CD4-positive, alpha-beta memory T cell (primary cell): ENCODE data around the gene SULT4A1. TPM values are rescaled to one million over a fixed set of nuclear protein-coding genes. Genes with fewer than 3 reads are reported as not detected.

ENCODE experiments used
- CTCF ChIA-PET: fragments of 350-600 bp; sonication (Branson Sonifier 250); formaldehyde crosslinking; loops from one replicate; lab custom pipeline; 2021; ENCODE audit warnings: inconsistent platforms; ENCODE audit not compliant: partially characterized antibody; lab: Charles Lee
- POLR2A ChIA-PET: fragments of 350-600 bp; sonication (Branson Sonifier 250); formaldehyde crosslinking; loops from one replicate; lab custom pipeline; 2021; ENCODE audit not compliant: partially characterized antibody; lab: Charles Lee
- DNase-seq, 5 donors: peaks; one replicate each; pipeline versions ENCODE4 v3.0.0 to v3.0.0-alpha.2; 2020 to 2022; ENCODE audit warnings: mixed read lengths in 1 of 5
- H3K27ac ChIP-seq: one replicate; pipeline ENCODE4 v1.7.0; 2013; ENCODE audit warnings: low read depth, low read length
- H3K27me3 ChIP-seq: 2 replicates; pipeline ENCODE4 v1.7.0; 2013; ENCODE audit warnings: mild to moderate bottlenecking, low read length, moderate library complexity; ENCODE audit not compliant: insufficient read depth
- H3K36me3 ChIP-seq: 2 replicates; pipeline ENCODE4 v1.7.0; 2013; ENCODE audit warnings: mild to moderate bottlenecking, low read length, moderate library complexity; ENCODE audit not compliant: insufficient read depth
- H3K4me1 ChIP-seq: 2 replicates; pipeline ENCODE4 v1.7.0; 2013; ENCODE audit warnings: mild to moderate bottlenecking, low read length, moderate library complexity; ENCODE audit not compliant: insufficient read depth
- H3K4me3 ChIP-seq, 2 donors: one replicate each; pipeline ENCODE4 v1.7.0; 2013; ENCODE audit warnings: low read length in 2 of 2, mild to moderate bottlenecking in 1 of 2
- H3K9me3 ChIP-seq, 2 donors: one replicate each; pipeline ENCODE4 v1.7.0; 2013; ENCODE audit warnings: low read length in 2 of 2, control low read depth in 1 of 2; ENCODE audit not compliant: control insufficient read depth in 1 of 2
- H3K27ac Mint-ChIP-seq, 7 donors: one replicate each; pipeline ENCODE4 v1.8.0; 2020 to 2021; ENCODE audit warnings: mixed read lengths in 7 of 7, mild to moderate bottlenecking in 6 of 7, inconsistent platforms in 3 of 7, moderate library complexity in 3 of 7
- H3K27me3 Mint-ChIP-seq, 2 donors: one replicate each; pipeline ENCODE4 v1.8.0; 2020 to 2021; ENCODE audit warnings: mixed read lengths in 2 of 2
- H3K36me3 Mint-ChIP-seq, 2 donors: one replicate each; pipeline ENCODE4 v1.8.0; 2020 to 2021; ENCODE audit warnings: mixed read lengths in 2 of 2, inconsistent platforms in 1 of 2, mild to moderate bottlenecking in 1 of 2
- H3K4me1 Mint-ChIP-seq, 4 donors: one replicate each; pipeline ENCODE4 v1.8.0; 2020 to 2021; ENCODE audit warnings: mixed read lengths in 4 of 4, mild to moderate bottlenecking in 1 of 4
- H3K4me3 Mint-ChIP-seq, 8 donors: one replicate each; pipeline ENCODE4 v1.8.0; 2020 to 2021; ENCODE audit warnings: mixed read lengths in 8 of 8, mild to moderate bottlenecking in 7 of 8, moderate library complexity in 6 of 8, inconsistent platforms in 3 of 8
- H3K9me3 Mint-ChIP-seq, 8 donors: one replicate each; pipeline ENCODE4 v1.8.0; 2020 to 2021; ENCODE audit warnings: mixed read lengths in 8 of 8, mild to moderate bottlenecking in 5 of 8, inconsistent platforms in 3 of 8, moderate library complexity in 1 of 8
- intact Hi-C: fragments of 100-400 bp; cut with micrococcal nuclease; formaldehyde crosslinking; loops from one replicate; pipeline ENCODE4 v1.15.1; 2023
- polyA plus RNA-seq, 2 donors: library from polyadenylated mRNA; unstranded; fragments of 300-500 nt; fragmentation: Illumina TruSeq; gene quantifications; one replicate each; pipeline ENCODE4 v1.2.3, GENCODE V29; 2021
- total RNA-seq, 2 experiments: library from RNA; stranded (reverse); gene quantifications; one replicate each; pipeline ENCODE4 v1.2.3, GENCODE V29; 2021

SULT4A1 gene
- total and polyA plus RNA-seq, 4 experiments from 2014 or later = not detected

- H3K27ac ChIP-seq = no peak overlapping the region
- H3K4me1 ChIP-seq = no peaks in the 10 kb centered on the region
- no peak overlapping the region for H3K4me3 ChIP-seq
- Mint-ChIP-seq H3K36me3 (no peaks in the 10 kb centered on the region), H3K9me3 (no peaks in the 10 kb centered on the region), H3K4me1 (no peaks in the 10 kb centered on the region), H3K4me3 (no peak overlapping the region), H3K27ac (no peak overlapping the region), H3K27me3 (peaks cover 2 to 11% of the 10 kb centered on the region in 2 donors)
- no peaks in the 10 kb centered on the region for H3K27me3 ChIP-seq
- no peaks in the 10 kb centered on the region for H3K9me3 ChIP-seq
- POLR2A ChIA-PET = no interaction called here
- DNase-seq = no peak
- CTCF ChIA-PET = no interaction called here
- no peaks in the 10 kb centered on the region for H3K36me3 ChIP-seq
- intact Hi-C loops = no loop called here
Measured at GRCh38 chr22:43835736-43836135, 26.6 kb downstream of the SULT4A1 start.

- H3K36me3 Mint-ChIP-seq = no peaks in the 10 kb centered on the region
- H3K4me3 Mint-ChIP-seq = no peak overlapping the region
- ChIA-PET CTCF (no interaction called here), POLR2A (no interaction called here)
- Histone ChIP-seq H3K9me3 (no peaks in the 10 kb centered on the region), H3K4me1 (no peaks in the 10 kb centered on the region), H3K27me3 (no peaks in the 10 kb centered on the region), H3K27ac (no peak overlapping the region), H3K4me3 (no peak overlapping the region), H3K36me3 (no peaks in the 10 kb centered on the region)
- H3K9me3 Mint-ChIP-seq = no peaks in the 10 kb centered on the region
- intact Hi-C loops = no loop called here
- no peaks in the 10 kb centered on the region for H3K4me1 Mint-ChIP-seq
- no peak for DNase-seq
- H3K27ac Mint-ChIP-seq = no peak overlapping the region
- peaks cover 2 to 11% of the 10 kb centered on the region in 2 donors for H3K27me3 Mint-ChIP-seq
Measured at GRCh38 chr22:43835166-43835565, 27.1 kb downstream of the SULT4A1 start.

- peaks cover 2 to 11% of the 10 kb centered on the region in 2 donors for H3K27me3 Mint-ChIP-seq
- H3K4me3 ChIP-seq = no peak overlapping the region
- ChIA-PET POLR2A (no interaction called here), CTCF (no interaction called here)
- DNase-seq = no peak
- no peak overlapping the region for H3K27ac Mint-ChIP-seq
- H3K27me3 ChIP-seq = no peaks in the 10 kb centered on the region
- no peaks in the 10 kb centered on the region for H3K36me3 Mint-ChIP-seq
- intact Hi-C loops = no loop called here
- no peaks in the 10 kb centered on the region for H3K4me1 Mint-ChIP-seq
- no peak overlapping the region for H3K27ac ChIP-seq
- no peaks in the 10 kb centered on the region for H3K9me3 Mint-ChIP-seq
- H3K9me3 ChIP-seq = no peaks in the 10 kb centered on the region
- no peaks in the 10 kb centered on the region for H3K4me1 ChIP-seq
- H3K36me3 ChIP-seq = no peaks in the 10 kb centered on the region
- H3K4me3 Mint-ChIP-seq = no peak overlapping the region
Measured at GRCh38 chr22:43833286-43834240, 28.8 kb downstream of the SULT4A1 start.

GRCh38 chr22:43832393-43833265, 29.7 kb downstream of the SULT4A1 start:
- no peak for DNase-seq
- no peak overlapping the region for H3K27ac Mint-ChIP-seq

GRCh38 chr22:43831561-43832392, 30.5 kb downstream of the SULT4A1 start:
- CTCF ChIA-PET = no interaction called here
- DNase-seq = no peak
- no peak overlapping the region for H3K4me3 ChIP-seq
- no peaks in the 10 kb centered on the region for H3K9me3 Mint-ChIP-seq
- peaks cover 2 to 11% of the 10 kb centered on the region in 2 donors for H3K27me3 Mint-ChIP-seq
- no peaks in the 10 kb centered on the region for H3K36me3 Mint-ChIP-seq
- intact Hi-C loops = no loop called here
- no peak overlapping the region for H3K27ac Mint-ChIP-seq
- POLR2A ChIA-PET = no interaction called here
- no peaks in the 10 kb centered on the region for H3K27me3 ChIP-seq
- H3K4me1 ChIP-seq = no peaks in the 10 kb centered on the region
- H3K9me3 ChIP-seq = no peaks in the 10 kb centered on the region
- H3K36me3 ChIP-seq = no peaks in the 10 kb centered on the region
- H3K27ac ChIP-seq = no peak overlapping the region
- H3K4me3 Mint-ChIP-seq = no peak overlapping the region
- no peaks in the 10 kb centered on the region for H3K4me1 Mint-ChIP-seq

More at GRCh38 chr22:43832393-43833265, 29.7 kb downstream of the SULT4A1 start:
- intact Hi-C loops = no loop called here
- CTCF ChIA-PET = no interaction called here
- Histone ChIP-seq H3K4me1 (no peaks in the 10 kb centered on the region), H3K4me3 (no peak overlapping the region), H3K27ac (no peak overlapping the region), H3K9me3 (no peaks in the 10 kb centered on the region), H3K27me3 (no peaks in the 10 kb centered on the region), H3K36me3 (no peaks in the 10 kb centered on the region)
- H3K27me3 Mint-ChIP-seq = peaks cover 2 to 11% of the 10 kb centered on the region in 2 donors
- no peaks in the 10 kb centered on the region for H3K4me1 Mint-ChIP-seq
- H3K36me3 Mint-ChIP-seq = no peaks in the 10 kb centered on the region
- POLR2A ChIA-PET = no interaction called here
- no peak overlapping the region for H3K4me3 Mint-ChIP-seq
- H3K9me3 Mint-ChIP-seq = no peaks in the 10 kb centered on the region

GRCh38 chr22:43830931-43831560, 31.3 kb downstream of the SULT4A1 start:
- POLR2A ChIA-PET = no interaction called here
- CTCF ChIA-PET = no interaction called here
- no peaks in the 10 kb centered on the region for H3K4me1 Mint-ChIP-seq
- Histone ChIP-seq H3K27ac (no peak overlapping the region), H3K27me3 (no peaks in the 10 kb centered on the region), H3K36me3 (no peaks in the 10 kb centered on the region), H3K4me1 (no peaks in the 10 kb centered on the region), H3K4me3 (no peak overlapping the region), H3K9me3 (no peaks in the 10 kb centered on the region)
- no peak for DNase-seq
- no peaks in the 10 kb centered on the region for H3K36me3 Mint-ChIP-seq
- no peaks in the 10 kb centered on the region for H3K9me3 Mint-ChIP-seq
- no peak overlapping the region for H3K27ac Mint-ChIP-seq
- H3K4me3 Mint-ChIP-seq = no peak overlapping the region
- intact Hi-C loops = no loop called here
- H3K27me3 Mint-ChIP-seq = peaks cover 5 to 11% of the 10 kb centered on the region in 2 donors
